Stimulated activated naive CD8-positive, alpha-beta T cell treated with anti-CD3 and anti-CD28 coated beads, Interleukin-15, amount 100 ng/mL, for 72 hours (primary cell): ENCODE measurements around the gene HS3ST3B1.

Experiments used
- ATAC-seq: fragments of 150-1000 bp; cut with Tn5 transposase; 2 replicates; pipeline ENCODE4 v1.10.0; 2021; ENCODE audit warnings: mild to moderate bottlenecking, moderate library complexity
- DNase-seq, 2 donors: peaks; one replicate each; pipeline ENCODE4 v3.0.0; 2021 to 2022
- H3K27ac Mint-ChIP-seq, 2 donors: one replicate each; pipeline ENCODE4 v1.8.0; 2022; ENCODE audit warnings: mild to moderate bottlenecking in 2 of 2, mixed read lengths in 2 of 2, moderate library complexity in 2 of 2
- H3K27me3 Mint-ChIP-seq: one replicate; pipeline ENCODE4 v1.8.0; 2022; ENCODE audit warnings: mixed read lengths
- H3K4me1 Mint-ChIP-seq: one replicate; pipeline ENCODE4 v1.8.0; 2022; ENCODE audit warnings: mild to moderate bottlenecking, mixed read lengths
- H3K4me3 Mint-ChIP-seq, 2 donors: one replicate each; pipeline ENCODE4 v1.8.0; 2022; ENCODE audit warnings: mild to moderate bottlenecking in 2 of 2, mixed read lengths in 2 of 2, moderate library complexity in 1 of 2
- H3K9me3 Mint-ChIP-seq, 2 donors: one replicate each; pipeline ENCODE4 v1.8.0; 2022; ENCODE audit warnings: mixed read lengths in 2 of 2

Gene HS3ST3B1

DNA sequence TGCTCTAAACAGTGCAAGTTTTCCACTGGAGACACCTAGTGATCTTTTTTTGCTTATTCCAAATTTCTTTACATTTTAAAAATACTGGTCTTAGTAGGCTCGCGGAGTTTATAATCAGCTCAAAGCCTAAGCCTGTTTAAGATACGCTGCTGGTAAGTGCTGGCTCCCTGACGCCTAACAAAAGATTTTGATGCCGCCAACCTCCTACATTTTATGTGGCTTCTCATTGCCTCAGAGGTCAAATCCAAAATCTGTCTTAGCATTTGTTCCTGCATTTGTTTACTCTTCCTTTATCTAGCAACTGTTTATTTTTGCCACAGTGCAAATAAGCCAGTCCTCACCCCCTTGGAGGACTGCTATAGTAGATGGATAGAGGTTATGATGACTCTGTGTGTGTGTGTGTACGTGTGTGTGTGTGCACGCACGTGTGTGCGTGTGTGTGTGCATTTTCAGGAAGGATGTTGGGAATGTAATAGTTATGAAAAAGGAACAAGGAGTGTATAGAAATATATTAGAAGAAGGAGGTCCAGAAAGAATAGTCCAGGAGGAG lies 24.8 kb downstream of the HS3ST3B1 start:
- peaks cover 74% of the 10 kb centered on the region for H3K4me1 Mint-ChIP-seq
- no peak overlapping the region for H3K27ac Mint-ChIP-seq
- DNase-seq (no peak), ATAC-seq (no peak)
- H3K27me3 Mint-ChIP-seq: no peaks in the 10 kb centered on the region
- H3K4me3 Mint-ChIP-seq: no peak overlapping the region
- no peaks in the 10 kb centered on the region for H3K9me3 Mint-ChIP-seq

- H3K4me1 Mint-ChIP-seq: peaks cover 80% of the 10 kb centered on the region
- no peak overlapping the region for H3K27ac Mint-ChIP-seq
- no peak for DNase-seq
- H3K27me3 Mint-ChIP-seq: no peaks in the 10 kb centered on the region
- H3K9me3 Mint-ChIP-seq: no peaks in the 10 kb centered on the region
- H3K4me3 Mint-ChIP-seq: no peak overlapping the region
- peak; percentile 40 for ATAC-seq
Observed at GRCh38 chr17:14329900-14330491, 29.1 kb downstream of the HS3ST3B1 start.

DNA sequence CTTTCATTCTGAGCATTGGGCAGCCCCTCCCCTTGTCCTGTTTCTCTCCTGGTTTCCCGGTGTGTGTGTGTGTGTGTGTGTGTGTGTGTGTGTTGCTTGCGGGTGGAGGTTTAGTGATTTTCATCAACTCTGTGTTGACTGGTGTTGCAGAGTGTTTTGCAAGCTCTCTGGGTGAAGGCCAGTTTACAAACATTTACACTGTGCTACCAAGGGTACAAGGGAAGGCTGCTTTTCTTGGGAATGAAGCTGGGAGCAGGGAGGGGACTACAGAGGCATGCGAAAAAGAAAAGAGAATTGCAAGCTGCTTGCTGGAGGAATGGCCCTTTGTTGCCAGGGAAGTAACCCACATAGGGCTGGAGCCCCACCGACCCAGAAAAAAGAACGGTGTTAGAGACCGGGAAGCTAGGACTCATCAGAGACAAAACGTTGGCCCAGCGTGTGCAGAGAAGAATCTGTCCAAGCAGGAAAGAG lies 29.6 kb downstream of the HS3ST3B1 start:
- Mint-ChIP-seq H3K27me3 (no peaks in the 10 kb centered on the region), H3K4me3 (no peak overlapping the region), H3K27ac (peak overlapping the region in 1 of 2 donors; percentile 29), H3K4me1 (peaks cover 85% of the 10 kb centered on the region), H3K9me3 (no peaks in the 10 kb centered on the region)
- no peak for DNase-seq
- ATAC-seq: no peak

- Mint-ChIP-seq H3K27ac (peak overlapping the region; percentile 54 to 61), H3K4me3 (peak overlapping the region in 1 of 2 donors; percentile 13)
Observed at GRCh38 chr17:14331225-14331981, 30.5 kb downstream of the HS3ST3B1 start.

DNA sequence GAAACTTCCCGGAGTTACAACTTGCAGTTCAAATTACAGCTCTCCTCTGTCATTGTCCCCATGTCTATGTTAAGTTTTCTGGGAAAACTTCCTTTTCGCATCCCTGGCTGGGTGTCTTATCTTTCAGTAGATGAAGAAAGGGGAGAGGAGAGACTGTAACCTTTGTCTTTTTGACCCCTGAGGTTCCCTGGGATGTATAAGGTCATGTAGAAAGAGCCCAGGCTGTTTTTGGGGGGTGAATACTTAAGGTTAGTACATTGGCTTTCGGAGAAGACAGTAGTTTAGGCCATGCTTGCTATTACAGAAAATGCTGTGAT lies 31.1 kb downstream of the HS3ST3B1 start:
- ATAC-seq (no peak), DNase-seq (no peak)
- no peaks in the 10 kb centered on the region for H3K9me3 Mint-ChIP-seq
- no peak overlapping the region for H3K27ac Mint-ChIP-seq
- no peak overlapping the region for H3K4me3 Mint-ChIP-seq
- H3K4me1 Mint-ChIP-seq: peaks cover 93% of the 10 kb centered on the region
- no peaks in the 10 kb centered on the region for H3K27me3 Mint-ChIP-seq

More at GRCh38 chr17:14331225-14331981, 30.5 kb downstream of the HS3ST3B1 start:
- DNase-seq (no peak), ATAC-seq (no peak)
- no peaks in the 10 kb centered on the region for H3K9me3 Mint-ChIP-seq
- H3K4me1 Mint-ChIP-seq: peaks cover 88% of the 10 kb centered on the region
- no peaks in the 10 kb centered on the region for H3K27me3 Mint-ChIP-seq

DNA sequence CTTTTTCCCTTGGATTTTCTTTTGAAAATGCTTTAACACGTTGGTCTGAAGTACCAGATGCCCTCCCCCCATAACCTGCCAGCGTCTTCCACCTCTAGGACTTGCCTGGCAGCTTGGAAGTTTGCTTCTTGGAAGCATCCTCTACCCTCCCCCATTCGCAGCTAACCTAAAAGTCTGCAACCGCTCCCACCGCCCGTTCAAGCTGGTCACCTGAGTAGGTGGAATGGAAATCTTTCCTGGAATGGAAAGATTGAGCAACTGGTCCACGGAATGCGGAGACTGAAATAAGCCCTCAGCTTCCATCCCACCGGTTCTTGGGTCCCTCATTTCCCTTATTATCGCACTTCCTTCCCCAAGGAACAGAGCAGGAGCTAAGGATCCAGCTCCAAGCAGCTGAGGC lies 31.4 kb downstream of the HS3ST3B1 start:
- ATAC-seq (no peak), DNase-seq (no peak)
- Mint-ChIP-seq H3K27ac (peak overlapping the region in 1 of 2 donors; percentile 26), H3K4me3 (no peak overlapping the region), H3K9me3 (no peaks in the 10 kb centered on the region), H3K4me1 (peaks cover 97% of the 10 kb centered on the region), H3K27me3 (no peaks in the 10 kb centered on the region)

DNA sequence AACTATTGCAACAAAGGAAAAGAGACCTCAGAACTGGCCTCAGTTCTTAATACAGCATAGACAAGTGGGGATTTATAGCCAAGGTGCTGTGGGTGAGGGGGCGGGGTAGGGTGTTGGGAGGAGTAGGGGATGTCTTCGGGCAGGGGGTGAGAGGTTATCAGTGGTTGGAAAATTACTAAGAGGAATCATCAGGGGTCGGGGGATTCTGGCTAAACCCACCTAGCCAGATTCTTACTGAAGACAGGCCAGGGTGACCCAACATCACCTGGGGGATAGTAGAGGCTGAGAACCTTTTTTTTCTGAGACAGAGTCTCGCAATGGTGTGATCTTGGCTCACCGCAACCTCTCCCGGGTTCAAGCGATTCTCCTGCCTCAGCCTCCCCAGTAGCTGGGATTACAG lies 32.6 kb downstream of the HS3ST3B1 start:
- DNase-seq (no peak), ATAC-seq (no peak)
- no peaks in the 10 kb centered on the region for H3K27me3 Mint-ChIP-seq
- H3K9me3 Mint-ChIP-seq: no peaks in the 10 kb centered on the region
- peaks cover 100% of the 10 kb centered on the region for H3K4me1 Mint-ChIP-seq
- no peak overlapping the region for H3K4me3 Mint-ChIP-seq
- no peak overlapping the region for H3K27ac Mint-ChIP-seq

GRCh38 chr17:14334276-14334840 lies 33.5 kb downstream of the HS3ST3B1 start:
- H3K4me1 Mint-ChIP-seq: peaks cover 100% of the 10 kb centered on the region
- ATAC-seq: no peak
- no peak overlapping the region for H3K27ac Mint-ChIP-seq

GRCh38 chr17:14334919-14335318 lies 34.0 kb downstream of the HS3ST3B1 start:
- no peak for ATAC-seq
- H3K4me1 Mint-ChIP-seq: peaks cover 100% of the 10 kb centered on the region
- peak overlapping the region; percentile 35 to 52 for H3K4me3 Mint-ChIP-seq
- DNase-seq: no peak
- H3K27ac Mint-ChIP-seq: peak overlapping the region in 1 of 2 donors; percentile 71
- no peaks in the 10 kb centered on the region for H3K27me3 Mint-ChIP-seq
- no peaks in the 10 kb centered on the region for H3K9me3 Mint-ChIP-seq

More at GRCh38 chr17:14334276-14334840, 33.5 kb downstream of the HS3ST3B1 start:
- no peak for DNase-seq
- peak overlapping the region; percentile 44 to 52 for H3K4me3 Mint-ChIP-seq
- H3K9me3 Mint-ChIP-seq: no peaks in the 10 kb centered on the region
- H3K27me3 Mint-ChIP-seq: no peaks in the 10 kb centered on the region

- no peak for ATAC-seq
- Mint-ChIP-seq H3K4me1 (peaks cover 100% of the 10 kb centered on the region), H3K9me3 (no peaks in the 10 kb centered on the region), H3K4me3 (no peak overlapping the region), H3K27me3 (no peaks in the 10 kb centered on the region), H3K27ac (no peak overlapping the region)
- DNase-seq: no peak
Observed at GRCh38 chr17:14336418-14336817, 35.5 kb downstream of the HS3ST3B1 start.

- Mint-ChIP-seq H3K4me3 (peak overlapping the region; percentile 62 to 66), H3K27ac (peak overlapping the region; percentile 21 to 75), H3K9me3 (no peaks in the 10 kb centered on the region), H3K27me3 (no peaks in the 10 kb centered on the region), H3K4me1 (peaks cover 93% of the 10 kb centered on the region)
- ATAC-seq (peak; percentile 98), DNase-seq (peak; percentile 65 to 84)
Observed at GRCh38 chr17:14337596-14338079, 36.8 kb downstream of the HS3ST3B1 start.

DNA sequence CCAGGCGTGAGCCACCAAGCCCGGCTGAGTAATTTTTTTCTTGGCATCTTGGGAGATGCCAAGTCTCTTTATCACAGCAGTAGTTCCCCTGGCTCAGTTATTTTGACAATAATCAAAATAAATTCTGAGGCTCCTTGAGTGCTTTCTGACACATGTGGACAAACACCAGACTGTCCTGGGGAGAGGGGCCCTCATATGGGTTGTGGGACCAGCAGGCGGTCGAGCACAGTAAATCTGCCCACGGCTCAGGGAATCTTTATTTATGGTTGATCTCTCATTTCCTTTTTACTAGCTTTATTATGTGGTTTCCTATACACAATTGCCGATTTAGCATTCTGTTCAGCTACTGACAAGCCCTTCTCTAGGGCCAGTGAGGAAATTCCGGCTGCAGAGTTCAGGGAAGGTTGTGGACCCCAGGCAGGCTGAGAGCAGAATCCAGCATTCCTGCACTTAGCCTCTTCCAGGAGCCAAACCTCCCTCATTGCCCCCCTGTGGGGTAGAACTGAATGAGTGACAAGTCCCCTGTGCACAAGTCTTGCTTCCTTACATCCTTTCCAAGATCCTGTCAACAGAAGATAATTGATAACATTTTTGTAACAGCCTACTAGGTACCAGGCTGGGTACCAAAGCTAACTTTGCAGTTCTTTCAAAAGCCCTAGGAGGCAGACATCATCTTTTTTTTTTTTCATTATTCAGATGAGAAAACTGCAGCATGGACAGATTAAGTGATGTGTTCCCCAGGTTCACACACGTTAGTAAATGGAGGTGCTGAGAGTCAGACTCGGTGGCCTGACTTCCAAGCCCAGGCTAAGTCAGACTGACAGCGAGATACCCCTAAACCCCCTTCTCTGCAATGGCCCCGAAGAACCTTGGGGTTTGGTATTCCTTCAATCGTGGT lies 40.2 kb downstream of the HS3ST3B1 start:
- peak overlapping the region in 1 of 2 donors; percentile 74 for H3K27ac Mint-ChIP-seq

GRCh38 chr17:14341866-14342265 lies 41.0 kb downstream of the HS3ST3B1 start:
- ATAC-seq (no peak), DNase-seq (no peak)
- Mint-ChIP-seq H3K27ac (no peak overlapping the region), H3K4me1 (peaks cover 51% of the 10 kb centered on the region), H3K27me3 (no peaks in the 10 kb centered on the region), H3K4me3 (no peak overlapping the region), H3K9me3 (no peaks in the 10 kb centered on the region)

More for the DNA sequence above, 40.2 kb downstream of the HS3ST3B1 start:
- H3K4me1 Mint-ChIP-seq: peaks cover 58% of the 10 kb centered on the region
- H3K9me3 Mint-ChIP-seq: no peaks in the 10 kb centered on the region
- H3K27me3 Mint-ChIP-seq: no peaks in the 10 kb centered on the region
- no peak for DNase-seq
- peak overlapping the region in 1 of 2 donors; percentile 62 for H3K4me3 Mint-ChIP-seq
- ATAC-seq: no peak

DNA sequence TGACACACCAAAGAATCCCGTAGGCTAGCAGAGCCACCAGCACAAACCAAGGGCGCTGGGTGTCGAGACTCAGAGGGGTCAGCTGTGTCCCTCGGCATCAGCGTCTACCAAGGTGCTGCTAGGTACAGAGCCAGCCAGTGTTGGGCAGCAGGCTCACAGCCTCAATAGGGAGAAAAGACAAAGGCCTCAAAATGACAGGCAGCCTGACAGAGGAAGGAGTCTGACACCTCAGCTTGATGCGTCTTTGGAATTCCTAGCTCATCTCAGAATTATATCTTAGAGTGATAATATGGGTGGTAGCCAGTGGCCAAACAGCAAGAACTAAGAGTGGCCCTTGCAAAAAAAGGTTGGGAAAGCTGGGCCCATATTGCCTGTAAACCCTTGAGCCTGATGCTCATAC lies 45.9 kb downstream of the HS3ST3B1 start:
- H3K9me3 Mint-ChIP-seq: no peaks in the 10 kb centered on the region
- H3K4me1 Mint-ChIP-seq: peaks cover 29% of the 10 kb centered on the region
- no peak overlapping the region for H3K4me3 Mint-ChIP-seq
- H3K27ac Mint-ChIP-seq: no peak overlapping the region
- no peaks in the 10 kb centered on the region for H3K27me3 Mint-ChIP-seq
- DNase-seq: no peak
- ATAC-seq: no peak

DNA sequence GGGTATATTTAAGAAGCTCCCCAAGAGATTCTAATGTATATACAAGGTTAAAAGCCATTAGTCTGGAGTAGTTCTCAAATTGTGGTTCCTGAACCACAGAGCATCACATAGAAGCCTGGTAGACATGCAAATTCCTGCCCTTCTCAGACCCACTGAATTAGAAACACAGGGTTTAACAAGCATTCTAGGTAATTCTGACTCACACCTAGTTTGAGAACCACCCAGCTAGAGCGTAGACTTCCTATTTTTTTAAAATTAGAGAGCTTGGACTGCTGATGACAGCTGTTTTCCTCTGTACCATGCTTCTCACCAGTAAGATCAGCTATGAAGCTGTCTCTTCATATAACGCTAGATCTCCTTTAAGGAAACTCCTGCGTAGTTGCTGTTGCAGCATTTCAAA lies 50.6 kb downstream of the HS3ST3B1 start:
- no peaks in the 10 kb centered on the region for H3K9me3 Mint-ChIP-seq
- DNase-seq (no peak), ATAC-seq (peak; percentile 82)

More for the DNA sequence above, 50.6 kb downstream of the HS3ST3B1 start:
- no peaks in the 10 kb centered on the region for H3K27me3 Mint-ChIP-seq
- H3K4me3 Mint-ChIP-seq: no peak overlapping the region
- no peak overlapping the region for H3K27ac Mint-ChIP-seq
- peaks cover 33% of the 10 kb centered on the region for H3K4me1 Mint-ChIP-seq
